H1 (cell line): ENCODE results near the gene GALNT2. TPM values are rescaled to one million over a fixed set of nuclear protein-coding genes. Genes with fewer than 3 reads are reported as not detected.

Experiments used
- CTCF ChIA-PET: fragments of 300-600 bp; sonication (Branson Sonifier 250); formaldehyde crosslinking; loops from one replicate; lab custom pipeline; 2021; ENCODE audit not compliant: partially characterized antibody; lab: Charles Lee
- POLR2A ChIA-PET: fragments of 300-600 bp; sonication (Branson Sonifier 250); formaldehyde crosslinking; loops from one replicate; lab custom pipeline; 2021; ENCODE audit warnings: inconsistent platforms; ENCODE audit not compliant: partially characterized antibody; lab: Charles Lee
- DNase-seq, 2 experiments: peaks; one replicate each; pipeline versions ENCODE4 v3.0.0 to v3.0.0-alpha.2; 2010 to 2022; ENCODE audit warnings: low spot score in 2 of 2, low read depth in 1 of 2, mixed read lengths in 1 of 2
- FAIRE-seq: peaks from 2 replicates; lab custom pipeline; 2011; peaks lifted over from hg19 to GRCh38; lab: Jason Lieb, UNC
- H2AFZ ChIP-seq: 2 replicates; pipeline ENCODE4 v1.8.1; 2012; ENCODE audit warnings: low read length, inconsistent platforms
- H2AK5ac ChIP-seq: 2 replicates; pipeline ENCODE4 v1.6.1; 2013; ENCODE audit warnings: low read depth, low read length
- H2BK120ac ChIP-seq: replicated peaks from 2 replicates; pipeline ENCODE3; 2013; ENCODE audit warnings: low read depth, low read length, inconsistent platforms
- H2BK12ac ChIP-seq: 2 replicates; pipeline ENCODE4 v1.6.1; 2013; ENCODE audit warnings: low read depth, low read length
- H2BK15ac ChIP-seq: 2 replicates; pipeline ENCODE4 v1.6.1; 2013; ENCODE audit warnings: low read length
- H2BK20ac ChIP-seq: 2 replicates; pipeline ENCODE4 v1.6.1; 2013; ENCODE audit warnings: low read length
- H2BK5ac ChIP-seq: 2 replicates; pipeline ENCODE4 v1.6.1; 2013; ENCODE audit warnings: low read depth, low read length
- H3K14ac ChIP-seq: 2 replicates; pipeline ENCODE4 v1.6.1; 2013; ENCODE audit warnings: inconsistent platforms; ENCODE audit not compliant: insufficient read length
- H3K18ac ChIP-seq: 2 replicates; pipeline ENCODE4 v1.6.1; 2013; ENCODE audit warnings: low read length; ENCODE audit errors: extremely low read depth
- H3K23ac ChIP-seq: 2 replicates; pipeline ENCODE4 v1.6.1; 2013; ENCODE audit warnings: inconsistent platforms; ENCODE audit not compliant: insufficient read length
- H3K23me2 ChIP-seq: 2 replicates; pipeline ENCODE4 v1.6.1; 2013; ENCODE audit warnings: low read depth, low read length
- H3K27ac ChIP-seq: 2 replicates; pipeline ENCODE4 v1.6.1; 2011; ENCODE audit warnings: low read depth, low read length, inconsistent platforms
- H3K27me3 ChIP-seq, 4 experiments: replicated peaks in 1 of 4; 1 replicate in 1 of 4; 2 replicates in 3 of 4; pipeline versions ENCODE4 v1.6.1 to v1.8.1; 2011 to 2013; ENCODE audit warnings: low read length in 3 of 4, mild to moderate bottlenecking in 3 of 4, inconsistent platforms in 2 of 4, mixed read lengths in 2 of 4, moderate library complexity in 1 of 4; ENCODE audit not compliant: control insufficient read depth in 3 of 4, insufficient read depth in 3 of 4; ENCODE audit errors: extremely low read depth in 1 of 4
- H3K36me3 ChIP-seq, 4 experiments: 2 replicates each; pipeline versions ENCODE4 v1.6.1 to v1.8.1; 2011 to 2013; ENCODE audit warnings: mild to moderate bottlenecking in 4 of 4, low read length in 3 of 4, moderate library complexity in 2 of 4, control low read depth in 1 of 4, inconsistent platforms in 1 of 4; ENCODE audit not compliant: insufficient read depth in 4 of 4, control insufficient read depth in 2 of 4
- H3K4ac ChIP-seq: replicated peaks from 2 replicates; pipeline ENCODE3; 2013; ENCODE audit warnings: low read length, low read depth, mixed read lengths, inconsistent platforms; ENCODE audit not compliant: insufficient read length
- H3K4me1 ChIP-seq, 4 experiments: replicated peaks in 1 of 4; 1 replicate in 1 of 4; 2 replicates in 3 of 4; pipeline versions ENCODE4 v1.6.1 to v1.8.1; 2011 to 2013; ENCODE audit warnings: low read length in 3 of 4, inconsistent platforms in 2 of 4, mixed read lengths in 1 of 4; ENCODE audit not compliant: insufficient read depth in 4 of 4, control insufficient read depth in 3 of 4
- H3K4me2 ChIP-seq, 2 experiments: 2 replicates each; pipeline versions ENCODE4 v1.6.1 to v1.8.1; 2011 to 2013; ENCODE audit warnings: low read depth in 2 of 2, low read length in 2 of 2, control low read depth in 1 of 2, inconsistent platforms in 1 of 2, mild to moderate bottlenecking in 1 of 2; ENCODE audit not compliant: insufficient read depth in 1 of 2
- H3K4me3 ChIP-seq, 4 experiments: fragments of 200-600, 300-600 bp in 1 of 4; sonication (generic), shearing (Covaris generic), sonication (Bioruptor Twin) in 1 of 4; 2 replicates each; pipeline versions ENCODE4 v1.5.1 to v1.8.1; 2011 to 2016; ENCODE audit warnings: low read length in 4 of 4, low read depth in 3 of 4, control low read depth in 2 of 4, inconsistent platforms in 2 of 4, mild to moderate bottlenecking in 2 of 4, mixed read lengths in 1 of 4, moderate library complexity in 1 of 4; ENCODE audit not compliant: insufficient read depth in 2 of 4; ENCODE audit errors: extremely low read depth in 1 of 4
- H3K56ac ChIP-seq: replicated peaks from 2 replicates; pipeline ENCODE3; 2013; ENCODE audit warnings: low read depth, mild to moderate bottlenecking, mixed read lengths, low read length, inconsistent platforms; ENCODE audit not compliant: insufficient read length
- H3K79me1 ChIP-seq: 2 replicates; pipeline ENCODE4 v1.6.1; 2013; ENCODE audit warnings: low read depth, low read length, control low read depth
- H3K79me2 ChIP-seq, 2 experiments: 2 replicates each; pipeline versions ENCODE4 v1.6.1 to v1.8.1; 2012 to 2013; ENCODE audit warnings: low read length in 2 of 2, mild to moderate bottlenecking in 2 of 2, inconsistent platforms in 1 of 2; ENCODE audit not compliant: insufficient read depth in 2 of 2, control insufficient read depth in 1 of 2
- H3K9ac ChIP-seq, 4 experiments: replicated peaks in 1 of 4; 1 replicate in 1 of 4; 2 replicates in 3 of 4; pipeline versions ENCODE4 v1.6.1 to v1.8.1; 2011 to 2013; ENCODE audit warnings: low read depth in 3 of 4, low read length in 3 of 4, control low read depth in 2 of 4, mild to moderate bottlenecking in 2 of 4, moderate library complexity in 2 of 4, inconsistent platforms in 1 of 4; ENCODE audit errors: extremely low read depth in 1 of 4
- H3K9me3 ChIP-seq, 2 experiments: 2 replicates each; pipeline versions ENCODE4 v1.6.1 to v1.8.1; 2012 to 2013; ENCODE audit warnings: mild to moderate bottlenecking in 2 of 2, moderate library complexity in 2 of 2, control low read depth in 1 of 2, inconsistent platforms in 1 of 2, low read depth in 1 of 2, low read length in 1 of 2, mixed read lengths in 1 of 2; ENCODE audit not compliant: insufficient read depth in 2 of 2
- H4K20me1 ChIP-seq, 2 experiments: replicated peaks in 1 of 2; 2 replicates each; pipeline versions ENCODE3 to v1.8.1; 2011 to 2013; ENCODE audit warnings: inconsistent platforms in 2 of 2, low read length in 2 of 2, mild to moderate bottlenecking in 1 of 2; ENCODE audit not compliant: insufficient read depth in 2 of 2, control insufficient read depth in 1 of 2
- H4K5ac ChIP-seq: 2 replicates; pipeline ENCODE4 v1.6.1; 2013; ENCODE audit warnings: low read length, low read depth, mixed read lengths, inconsistent platforms; ENCODE audit not compliant: insufficient read length
- H4K8ac ChIP-seq: 2 replicates; pipeline ENCODE4 v1.8.0; 2013; ENCODE audit warnings: mild to moderate bottlenecking, moderate library complexity, low read length, inconsistent platforms; ENCODE audit not compliant: insufficient read depth; ENCODE audit errors: extremely low read depth
- H4K91ac ChIP-seq: replicated peaks from 2 replicates; pipeline ENCODE3; 2013; ENCODE audit warnings: low read length, mixed read lengths, inconsistent platforms; ENCODE audit not compliant: insufficient read length
- ATF3 ChIP-seq: IDR thresholded peaks from 2 replicates; pipeline ENCODE4 v1.6.1; 2011; ENCODE audit warnings: low read depth, mild to moderate bottlenecking, low read length; ENCODE audit not compliant: insufficient read depth
- BCL11A ChIP-seq, 2 experiments: IDR thresholded peaks; one replicate each; pipeline ENCODE4 v1.6.1; 2011; ENCODE audit warnings: low read depth in 2 of 2, low read length in 2 of 2, mild to moderate bottlenecking in 2 of 2
- CEBPB ChIP-seq: IDR thresholded peaks from 2 replicates; pipeline ENCODE4 v1.6.1; 2012; ENCODE audit warnings: low read depth, low read length
- CHD1 ChIP-seq: IDR thresholded peaks from 2 replicates; pipeline ENCODE4 v1.6.1; 2012; ENCODE audit warnings: low read depth, low read length, improper control_type of control experiment
- HDAC6 ChIP-seq: IDR thresholded peaks from one replicate; pipeline ENCODE4 v1.7.1; 2012; ENCODE audit warnings: low read depth, mild to moderate bottlenecking, inconsistent platforms, low read length, moderate library complexity
- MAFK ChIP-seq: IDR thresholded peaks from 2 replicates; pipeline ENCODE4 v1.6.1; 2012; ENCODE audit warnings: low read depth, mild to moderate bottlenecking, improper control_type of control experiment, low read length
- NANOG ChIP-seq: IDR thresholded peaks from 2 replicates; pipeline ENCODE4 v1.6.1; 2011; ENCODE audit warnings: low read length, low read depth, mild to moderate bottlenecking, inconsistent platforms; ENCODE audit not compliant: insufficient read depth, poor library complexity, severe bottlenecking
- POLR2AphosphoS5 ChIP-seq: IDR thresholded peaks from 2 replicates; pipeline ENCODE4 v1.6.1; 2011; ENCODE audit warnings: low read depth, low read length
- POU5F1 ChIP-seq: IDR thresholded peaks from 2 replicates; pipeline ENCODE4 v1.6.1; 2011; ENCODE audit warnings: low read depth, mild to moderate bottlenecking, low read length, moderate library complexity
- RBBP5 ChIP-seq: IDR thresholded peaks from 2 replicates; pipeline ENCODE4 v1.7.1; 2012; ENCODE audit warnings: low read depth, mild to moderate bottlenecking, inconsistent platforms, low read length, moderate library complexity, borderline replicate concordance
- SP2 ChIP-seq: IDR thresholded peaks from 2 replicates; pipeline ENCODE4 v1.6.1; 2012; ENCODE audit warnings: mild to moderate bottlenecking, low read length, inconsistent platforms
- TAF7 ChIP-seq: optimal IDR thresholded peaks from 2 replicates; pipeline ENCODE3; 2011; ENCODE audit warnings: low read depth, mild to moderate bottlenecking, inconsistent platforms, low read length, moderate library complexity, borderline replicate concordance
- ZNF274 ChIP-seq: IDR thresholded peaks from 2 replicates; pipeline ENCODE4 v1.7.0; 2012; ENCODE audit warnings: low read length, borderline replicate concordance; ENCODE audit errors: extremely low read depth
- WGBS, 2 experiments: shearing (Covaris generic) in 1 of 2; methylation state at CpG; one replicate each; pipeline versions ENCODE4 v1.1.6 to v1.1.7; 2013 to 2015; ENCODE audit warnings: low lambda C conversion rate in 2 of 2, mixed read lengths in 2 of 2, inconsistent platforms in 1 of 2, low coverage in 1 of 2, missing lambda C conversion rate in 1 of 2; ENCODE audit not compliant: insufficient replicate concordance in 2 of 2, insufficient coverage in 1 of 2, insufficient read length in 1 of 2; ENCODE audit errors: extremely low coverage in 1 of 2, missing lambda C conversion rate in 1 of 2; 5-methylcytosine and 5-hydroxymethylcytosine counted together
- polyA plus RNA-seq, 7 experiments: library from polyadenylated mRNA; depleted of rRNA in 3 of 7; stranded (reverse) in 5 of 7; unstranded in 2 of 7; fragments of >200 nt in 5 of 7; fragments of 200-250 nt in 2 of 7; gene quantifications; 1 replicate in 5 of 7; 2 replicates in 1 of 7; 4 replicates in 1 of 7; pipeline versions ENCODE4 v1.2.1 to v1.2.3, GENCODE V29; 2011 to 2013; ENCODE audit warnings: missing spikeins in 2 of 7, mixed read lengths in 2 of 7
- total RNA-seq: library from RNA; stranded (reverse); fragmentation: NEBNext Ultra II Directional; extraction: Animal tissue kit (Norgen Biotek cat#: 25700); gene quantifications from 2 replicates; pipeline ENCODE4 v1.2.1, GENCODE V29; 2021

The GALNT2 gene
- total and polyA plus RNA-seq, 2 of the 8 experiments (the other 6 are each of a cell fraction or from before 2014, with no cell fraction given): 34.5 to 75.3 TPM

- Histone ChIP-seq H3K23me2 (no peaks in the 10 kb centered on the region), H2BK20ac (no peak overlapping the region), H3K14ac (no peak overlapping the region), H4K8ac (no peak overlapping the region; the same call in 1 of the 2 replicates), H2BK120ac (no peak overlapping the region), H3K18ac (no peak overlapping the region), H3K56ac (no peak overlapping the region), H2BK5ac (peak overlapping the region; percentile 61; the same call in 1 of the 2 replicates), H2AK5ac (0 out of 2 replicates have a peak overlapping the region, but pooled peaks have one; percentile 28), H2BK12ac (no peak overlapping the region), H3K79me1 (peaks cover 7% of the 10 kb centered on the region; the same call in 1 of the 2 replicates), H3K4me1 (peaks cover 3 to 22% (median 14%) of the 10 kb centered on the region in 4 experiments), H3K27me3 (no peaks in the 10 kb centered on the region), H3K9ac (no peak overlapping the region), H3K4me3 (no peak overlapping the region), H3K79me2 (peaks cover 0 to 79% of the 10 kb centered on the region in 2 experiments; a peak in 2 of 4 replicates), H2BK15ac (no peak overlapping the region), H2AFZ (no peak overlapping the region), H4K91ac (no peak overlapping the region), H4K20me1 (peaks cover 2 to 4% of the 10 kb centered on the region in 2 experiments), H3K23ac (no peak overlapping the region), H3K36me3 (no peaks in the 10 kb centered on the region), H3K27ac (no peak overlapping the region), H3K9me3 (no peaks in the 10 kb centered on the region), H3K4me2 (no peak overlapping the region), H4K5ac (no peak overlapping the region), H3K4ac (no peak overlapping the region)
- ChIA-PET POLR2A (interaction anchor here (0.6 kb wide), 1 partner anchor 296 kb away, joined by 3 read pairs; no protein-coding TSS in a partner anchor), CTCF (interaction anchor here (0.7 to 2.4 kb wide), 3 partner anchors 14 to 121 kb away, joined by 4 to 8 read pairs (median 4); no protein-coding TSS in a partner anchor)
- FAIRE-seq (no peak), DNase-seq (no peak)
- WGBS, 2 experiments: 89% methylated on average over 1 of the region's 1 CpG; no CpG with 5 or more reads in 1 of the 2 experiments
- TF ChIP-seq POU5F1 (no peak), ATF3 (no peak), NANOG (no peak), BCL11A (IDR thresholded peaks at IDR 0.05; ENCODE audit: low read depth in 2 of 2, low read length in 2 of 2) (no peak), MAFK (no peak), HDAC6 (no peak), SP2 (no peak), TAF7 (no peak), CHD1 (no peak), POLR2AphosphoS5 (no peak), CEBPB (no peak), RBBP5 (no peak), ZNF274 (no peak)
Observed at GRCh38 chr1:230099465-230099864, 32.4 kb downstream of the GALNT2 start.
